GM18508 (cell line): ENCODE measurements around the gene FBXO34.
"Not testable (repeated sequence)": the region's sequence is repeated elsewhere in the genome, so short reads cannot be mapped to it uniquely, and the experiment has no call there.

Experiments used
- ATAC-seq: cut with Tn5 transposase; IDR thresholded peaks from one replicate; pipeline ENCODE4 v1.9.1; 2021; ENCODE audit warnings: moderate number of reproducible peaks; ENCODE audit not compliant: insufficient read depth, unreplicated experiment

The FBXO34 gene

GRCh38 chr14:55340482-55340881, 69.3 kb downstream of the FBXO34 start:
- no peak for ATAC-seq

DNA sequence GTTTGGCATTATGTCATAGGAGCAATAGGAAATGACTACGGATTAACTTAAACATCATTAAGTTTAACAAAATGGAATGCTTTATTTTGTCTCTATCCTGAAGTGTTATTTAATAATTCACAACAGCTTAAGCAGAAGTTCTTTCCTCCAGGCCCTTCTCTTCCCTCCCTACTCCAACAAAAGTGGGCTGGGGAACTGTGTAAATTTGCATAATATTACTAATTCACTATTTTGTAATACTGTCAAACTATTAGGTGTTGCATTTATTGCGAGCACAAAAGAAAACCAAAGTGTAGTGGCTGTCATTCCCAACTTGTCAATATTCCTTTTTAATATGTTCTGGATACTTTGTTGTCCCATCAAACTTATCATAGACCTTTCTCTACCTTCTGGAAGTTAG, 70.6 kb downstream of the FBXO34 start:
- ATAC-seq = no peak

DNA sequence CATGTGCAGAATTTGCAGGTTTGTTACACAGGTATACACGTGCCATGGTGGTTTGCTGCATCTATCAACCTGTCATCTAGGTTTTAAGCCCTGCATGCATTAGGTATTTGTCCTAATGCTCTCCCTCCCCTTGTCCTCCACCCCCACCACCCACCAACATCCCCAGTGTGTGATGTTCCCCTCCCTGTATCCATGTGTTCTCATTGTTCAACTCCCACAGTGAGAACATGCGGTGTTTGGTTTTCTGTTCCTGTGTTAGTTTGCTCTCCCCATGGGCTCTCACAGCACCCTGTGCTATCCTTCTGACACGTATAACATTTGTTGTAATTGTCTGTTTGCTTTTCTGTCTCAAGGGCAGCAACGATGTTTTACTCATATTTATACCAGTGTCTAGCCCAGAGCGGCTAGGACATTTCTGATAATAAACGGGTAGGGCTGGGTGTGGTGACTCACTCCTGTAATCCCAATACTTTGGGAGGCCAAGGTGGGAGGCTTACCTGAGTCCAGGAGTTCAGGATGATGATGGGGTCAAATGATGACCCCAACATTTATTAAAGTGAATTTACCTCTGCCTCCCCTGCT, 73.5 kb downstream of the FBXO34 start:
- not testable (repeated sequence) for ATAC-seq

GRCh38 chr14:55347040-55347439, 75.8 kb downstream of the FBXO34 start:
- ATAC-seq = no peak

- no peak for ATAC-seq
These were observed 76.5 kb downstream of the FBXO34 start for GRCh38 chr14:55347748-55348147.

GRCh38 chr14:55348766-55349453, 77.7 kb downstream of the FBXO34 start:
- no peak for ATAC-seq

DNA sequence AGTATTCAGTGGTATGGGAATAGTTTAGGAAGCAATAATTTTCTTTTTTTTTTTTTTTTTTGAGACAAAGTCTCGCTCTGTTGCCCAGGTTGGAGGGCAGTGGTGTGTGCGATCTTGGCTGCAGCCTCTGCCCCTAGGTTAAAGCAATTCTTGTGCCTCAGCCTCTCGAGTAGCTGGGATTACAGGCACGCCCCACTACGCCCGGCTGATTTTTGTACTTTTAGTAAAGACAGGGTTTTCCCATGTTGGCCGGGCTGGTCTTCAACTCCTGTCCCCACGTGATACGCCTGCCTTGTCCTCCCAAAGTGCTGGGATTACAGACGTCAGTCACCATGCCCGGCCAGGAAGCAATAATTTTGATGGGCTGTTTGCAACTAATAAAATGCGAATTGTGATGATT, 78.3 kb downstream of the FBXO34 start:
- no peak for ATAC-seq

DNA sequence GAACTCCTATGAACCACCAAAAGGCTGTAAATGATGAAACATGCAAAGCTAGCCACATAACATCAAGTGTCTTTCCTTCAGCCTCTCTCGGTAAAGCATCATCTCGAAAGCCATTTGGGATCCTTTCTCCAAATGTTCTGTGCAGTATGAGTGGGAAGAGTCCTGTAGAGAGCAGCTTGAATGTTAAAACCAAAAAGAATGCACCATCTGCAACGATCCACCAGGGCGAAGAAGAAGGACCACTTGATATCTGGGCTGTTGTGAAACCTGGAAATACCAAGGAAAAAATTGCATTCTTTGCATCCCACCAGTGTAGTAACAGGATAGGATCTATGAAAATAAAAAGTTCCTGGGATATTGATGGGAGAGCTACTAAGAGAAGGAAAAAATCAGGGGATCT, 79.2 kb downstream of the FBXO34 start:
- ATAC-seq = no peak

GRCh38 chr14:55351111-55351510, 79.9 kb downstream of the FBXO34 start:
- no peak for ATAC-seq

- ATAC-seq = no peak
These were observed 81.0 kb downstream of the FBXO34 start for GRCh38 chr14:55352201-55352600.

- no peak for ATAC-seq
These were observed 82.7 kb downstream of the FBXO34 start for GRCh38 chr14:55353686-55354467.

DNA sequence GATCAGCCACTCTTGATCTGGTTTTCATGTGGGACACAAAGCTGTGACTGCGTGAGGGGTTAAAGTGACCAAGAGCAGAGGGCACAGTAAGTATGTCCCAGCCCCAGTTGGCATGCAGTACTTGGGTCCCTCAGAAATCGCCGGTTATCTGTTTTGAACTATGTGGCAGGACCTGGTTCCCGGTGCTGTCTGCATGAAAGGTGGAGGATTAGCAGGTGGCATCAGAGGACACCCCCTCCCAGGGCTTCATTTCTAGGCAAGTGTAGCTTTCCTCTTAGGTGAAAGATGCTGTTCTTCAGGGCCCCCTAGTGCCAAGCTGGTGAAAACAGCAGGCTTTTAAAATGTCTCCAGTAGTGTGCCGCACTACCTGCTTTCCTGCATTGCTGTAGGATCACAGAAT, 83.3 kb downstream of the FBXO34 start:
- no peak for ATAC-seq

DNA sequence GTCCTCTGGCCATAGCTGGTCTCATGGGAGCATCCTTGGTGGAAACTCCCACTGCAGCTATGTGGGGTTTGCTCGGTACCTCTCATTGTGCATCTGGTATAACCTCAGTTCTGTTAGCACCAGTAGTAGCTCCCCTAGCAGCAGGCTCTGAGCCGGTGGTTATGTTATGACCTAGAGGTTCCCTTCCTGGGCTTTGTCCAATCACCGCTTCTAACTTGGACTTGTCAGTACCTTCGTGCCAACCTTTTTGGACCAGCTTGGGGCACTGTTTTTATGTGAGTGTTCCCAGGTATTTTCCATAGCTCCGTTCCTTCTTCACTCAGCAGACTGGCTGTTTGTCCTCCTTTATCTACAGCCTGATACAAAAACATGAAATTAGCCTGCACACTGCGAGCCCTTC, 84.7 kb downstream of the FBXO34 start:
- no peak for ATAC-seq

DNA sequence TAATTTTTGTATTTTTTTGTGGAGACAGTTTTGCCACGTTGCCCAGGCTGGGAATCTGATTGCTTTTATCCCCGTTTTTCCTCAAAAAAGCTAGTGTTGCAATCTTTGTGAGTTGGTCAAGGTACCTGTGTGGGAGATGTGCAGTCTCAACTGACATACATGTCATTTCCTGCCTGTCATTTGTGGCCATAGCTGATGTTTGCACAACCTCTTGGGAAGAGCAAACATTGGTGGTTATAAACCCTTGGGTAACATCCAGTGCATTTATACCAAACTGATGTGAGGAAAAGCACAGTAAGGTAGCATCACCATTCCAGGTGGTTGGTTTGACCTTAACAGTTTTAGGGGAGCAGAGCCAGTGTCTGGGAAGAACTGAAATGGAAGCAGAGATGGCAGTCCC, 85.7 kb downstream of the FBXO34 start:
- ATAC-seq = no peak

DNA sequence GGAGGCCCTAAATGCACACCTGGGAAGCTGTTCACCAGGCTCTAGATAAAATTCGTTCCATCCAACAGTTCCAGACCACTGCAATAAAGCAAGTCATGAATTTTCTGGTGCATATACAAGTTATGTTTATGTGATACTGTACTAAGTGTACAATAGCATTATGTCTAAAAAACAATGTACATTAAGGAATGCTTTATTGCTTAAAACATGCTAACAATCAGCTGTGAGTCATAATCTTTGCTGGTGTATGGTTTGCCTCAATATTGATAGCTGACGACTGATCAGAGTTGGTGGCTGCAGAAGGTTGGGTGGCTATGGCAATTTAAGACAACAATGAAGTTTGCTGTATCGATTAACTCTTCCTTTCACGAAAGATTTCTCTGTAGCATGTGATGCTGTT, 88.1 kb downstream of the FBXO34 start:
- no peak for ATAC-seq

- no peak for ATAC-seq
These were observed 90.0 kb downstream of the FBXO34 start for GRCh38 chr14:55361190-55361589.

- ATAC-seq = no peak
These were observed 95.0 kb downstream of the FBXO34 start for GRCh38 chr14:55366271-55366670.

GRCh38 chr14:55370883-55371455, 99.7 kb downstream of the FBXO34 start:
- ATAC-seq = no peak

GRCh38 chr14:55372423-55372822, 101.2 kb downstream of the FBXO34 start:
- ATAC-seq = no peak

DNA sequence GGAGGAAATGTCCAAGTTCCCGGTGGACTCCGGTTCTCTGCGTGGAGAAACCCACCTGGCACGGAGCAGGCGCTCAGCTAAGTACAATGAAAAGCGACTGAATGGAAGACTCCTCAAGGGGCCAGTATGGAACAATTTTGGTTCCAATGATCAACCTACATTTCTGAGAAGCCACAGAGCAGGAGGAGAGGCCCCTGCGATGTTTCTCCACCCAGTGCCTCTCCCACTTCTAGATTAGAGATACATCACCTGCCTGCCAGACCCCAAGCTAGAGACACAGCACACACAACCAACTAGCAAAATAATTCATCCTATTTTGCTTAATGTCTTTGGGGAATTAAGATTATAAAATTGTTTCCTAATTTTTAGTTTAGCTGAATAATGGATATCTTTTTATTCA, 101.6 kb downstream of the FBXO34 start:
- no peak for ATAC-seq
